ENCODE data around the gene NHEJ1.

NHEJ1 gene

DNA sequence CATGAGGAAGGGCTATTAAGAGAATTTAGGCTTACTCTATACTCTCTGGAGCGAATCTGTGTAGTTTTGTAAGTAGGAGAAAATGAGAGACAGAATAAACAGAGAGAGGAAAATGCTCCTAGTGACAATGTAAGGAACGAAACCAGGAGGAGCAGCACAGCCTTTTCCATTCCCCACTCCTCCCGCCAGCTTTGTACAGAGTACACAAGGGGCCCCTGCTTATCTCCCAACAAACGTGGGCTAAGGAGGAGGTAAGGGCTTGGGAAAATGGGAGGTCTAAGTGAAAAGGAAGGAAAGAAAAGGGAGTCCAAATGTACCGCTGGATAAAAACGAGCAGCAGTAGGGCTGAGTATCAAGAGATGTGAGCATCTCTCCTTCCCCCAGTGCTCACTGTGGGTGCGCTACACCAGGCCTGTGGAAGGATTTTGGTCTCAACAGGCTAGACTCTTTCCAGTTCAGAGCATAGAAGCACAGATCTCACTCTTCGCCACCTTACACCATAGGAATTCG, 87.8 kb downstream of the NHEJ1 start:
- DNase-seq (ENCODE audit: insufficient read length) (no peak), FAIRE-seq (no peak)
- TF ChIP-seq POLR2A (IDR thresholded peaks at IDR 0.05; ENCODE audit: low read depth, low read length), result no peak
- TF ChIP-seq POLR2AphosphoS5 (IDR thresholded peaks at IDR 0.05; ENCODE audit: low read depth, low read length), result no peak
- no peak for TF ChIP-seq TAF1 (IDR thresholded peaks at IDR 0.05; ENCODE audit: borderline replicate concordance, low read depth, low read length)

DNA sequence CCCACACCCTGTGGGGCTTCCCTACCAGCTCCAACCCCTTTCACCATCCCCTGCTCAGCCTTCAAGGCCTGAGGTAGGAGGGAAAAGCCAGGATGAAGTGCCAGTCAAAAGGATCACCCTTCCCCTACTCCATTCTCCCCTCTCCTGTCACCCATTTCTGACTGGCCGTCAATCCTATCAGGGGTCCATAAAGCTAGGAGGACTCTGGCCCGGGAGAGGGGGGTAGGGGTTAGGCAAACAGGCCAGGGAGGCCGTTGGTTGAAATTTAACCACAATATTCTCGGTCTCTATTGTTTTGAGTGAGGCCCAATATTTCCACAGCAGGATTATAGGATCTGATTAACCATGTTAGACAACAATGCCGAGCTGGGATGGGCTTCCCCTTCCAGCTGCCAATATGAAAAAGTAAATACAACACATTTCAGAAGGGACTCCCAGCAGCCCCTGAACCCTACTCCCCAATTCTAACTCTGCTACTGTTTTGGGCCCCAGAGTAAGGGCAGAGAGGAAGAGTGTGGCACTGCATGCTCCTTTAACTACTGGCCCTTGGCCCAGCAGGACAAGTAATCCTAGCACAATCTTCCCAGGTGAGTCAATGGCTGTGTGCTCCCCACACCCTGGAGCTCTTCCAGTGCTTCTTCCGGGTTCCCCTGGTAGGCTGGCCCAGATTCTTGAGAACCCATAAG, 89.3 kb downstream of the NHEJ1 start:
- no peak for DNase-seq (ENCODE audit: insufficient read length)
- no peak for FAIRE-seq
- no peak for TF ChIP-seq POLR2A (IDR thresholded peaks at IDR 0.05; ENCODE audit: low read depth, low read length)
- no peak for TF ChIP-seq POLR2AphosphoS5 (IDR thresholded peaks at IDR 0.05; ENCODE audit: low read depth, low read length)
- no peak for TF ChIP-seq TAF1 (IDR thresholded peaks at IDR 0.05; ENCODE audit: borderline replicate concordance, low read depth, low read length)

DNA sequence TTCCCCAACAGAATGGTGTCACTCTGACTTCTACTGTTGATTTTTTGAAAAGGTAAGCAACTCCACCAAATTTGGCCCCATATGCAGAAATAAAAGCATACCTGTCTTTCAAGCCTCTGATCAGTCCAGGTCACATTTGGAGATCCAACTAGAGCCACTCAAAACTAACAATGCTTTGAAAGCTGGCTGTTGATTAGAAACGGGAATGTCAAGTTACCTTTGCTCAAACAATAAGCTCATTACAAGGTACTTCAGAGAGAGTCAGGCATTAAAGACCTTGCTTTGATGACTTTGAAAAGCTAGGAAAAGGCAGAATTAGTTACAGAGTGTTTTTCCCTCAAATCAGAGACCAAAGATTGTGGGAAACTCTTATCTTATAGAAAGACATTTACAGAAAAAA, 95.1 kb downstream of the NHEJ1 start:
- DNase-seq (ENCODE audit: insufficient read length), result no peak
- TF ChIP-seq POLR2A (IDR thresholded peaks at IDR 0.05; ENCODE audit: low read depth, low read length) (no peak), POLR2AphosphoS5 (IDR thresholded peaks at IDR 0.05; ENCODE audit: low read depth, low read length) (no peak)
- FAIRE-seq, result no peak

DNA sequence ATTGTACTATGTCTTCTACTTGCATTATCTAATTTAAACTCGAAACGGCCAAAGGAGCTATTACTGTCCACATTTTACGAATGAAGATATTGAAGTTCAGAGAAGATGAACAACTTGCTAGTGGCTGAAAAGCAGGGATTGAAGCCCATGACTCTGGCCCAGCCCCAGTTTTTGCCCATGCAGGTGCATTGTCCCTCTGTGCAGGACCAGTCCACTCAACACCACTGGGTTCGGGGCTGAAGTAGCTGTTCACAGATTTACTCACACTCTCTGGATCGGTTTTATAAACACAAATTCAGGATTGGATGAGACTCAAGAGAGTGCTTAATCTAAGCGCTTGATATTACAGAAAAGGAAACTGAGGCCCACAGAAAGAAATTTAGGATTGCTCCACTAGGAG, 98.5 kb downstream of the NHEJ1 start:
- FAIRE-seq, result no peak
- no peak for DNase-seq (ENCODE audit: insufficient read length)
- TF ChIP-seq POLR2AphosphoS5 (IDR thresholded peaks at IDR 0.05; ENCODE audit: low read depth, low read length) (no peak), POLR2A (IDR thresholded peaks at IDR 0.05; ENCODE audit: low read depth, low read length) (no peak), TAF1 (IDR thresholded peaks at IDR 0.05; ENCODE audit: borderline replicate concordance, low read depth, low read length) (no peak)

DNA sequence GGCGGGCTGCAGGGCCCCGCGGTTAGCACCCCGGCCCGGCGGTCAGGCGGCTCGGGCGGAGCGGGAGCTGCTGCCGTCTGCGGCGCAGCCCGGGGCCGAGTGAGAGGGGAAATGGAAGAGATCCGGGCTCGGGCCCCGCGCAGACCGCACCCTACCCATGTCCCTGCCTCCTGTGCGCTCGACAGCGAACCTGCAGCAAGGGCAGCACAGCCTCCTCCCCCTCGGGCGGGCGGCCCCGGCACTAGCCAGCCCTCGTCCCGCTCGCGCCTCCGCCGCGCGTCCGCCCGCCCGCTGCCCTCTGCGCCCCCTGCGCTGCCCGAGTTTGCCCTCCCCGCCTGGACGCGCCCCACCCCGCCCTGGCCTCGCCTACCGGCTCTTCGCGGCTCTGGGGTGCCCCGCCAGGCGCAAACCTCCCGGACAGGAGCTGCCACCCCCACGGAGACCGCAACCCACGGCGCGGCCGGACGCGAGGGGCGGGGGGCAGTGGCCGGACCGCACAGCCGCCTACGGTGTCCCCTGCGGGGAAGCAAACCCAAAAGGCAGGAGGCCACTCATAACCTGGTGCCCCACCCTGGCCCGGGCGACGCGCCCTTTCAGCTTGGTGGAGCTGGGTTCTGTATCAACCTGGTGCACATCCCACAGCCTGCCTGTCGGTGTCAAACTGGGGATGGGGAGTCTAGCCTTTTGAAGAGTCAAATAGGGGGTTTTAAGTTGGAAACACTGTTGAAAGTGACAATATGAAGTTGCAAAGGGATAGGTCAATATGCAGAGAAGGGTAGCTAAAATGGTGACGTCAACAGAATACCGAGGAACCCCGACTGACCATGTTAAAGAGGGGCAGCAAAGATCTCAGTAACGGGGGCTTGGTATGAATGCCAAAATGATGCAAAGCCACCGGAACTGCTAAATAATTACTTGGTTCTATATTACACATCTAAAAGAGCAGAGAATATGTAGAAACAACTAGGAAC, 99.5 kb downstream of the NHEJ1 start, which contains the start of gene IHH:
IHH (minus strand) TSS at position 101 of the 971 bp plus-strand sequence. CDS start 454 bp downstream, outside the sequence.
- TF ChIP-seq POLR2AphosphoS5 (IDR thresholded peaks at IDR 0.05; ENCODE audit: low read depth, low read length), result no peak
- TF ChIP-seq TAF1 (IDR thresholded peaks at IDR 0.05; ENCODE audit: borderline replicate concordance, low read depth, low read length), result no peak
- no peak for TF ChIP-seq POLR2A (IDR thresholded peaks at IDR 0.05; ENCODE audit: low read depth, low read length)
- no peak for FAIRE-seq
- no peak for DNase-seq (ENCODE audit: insufficient read length)

DNA sequence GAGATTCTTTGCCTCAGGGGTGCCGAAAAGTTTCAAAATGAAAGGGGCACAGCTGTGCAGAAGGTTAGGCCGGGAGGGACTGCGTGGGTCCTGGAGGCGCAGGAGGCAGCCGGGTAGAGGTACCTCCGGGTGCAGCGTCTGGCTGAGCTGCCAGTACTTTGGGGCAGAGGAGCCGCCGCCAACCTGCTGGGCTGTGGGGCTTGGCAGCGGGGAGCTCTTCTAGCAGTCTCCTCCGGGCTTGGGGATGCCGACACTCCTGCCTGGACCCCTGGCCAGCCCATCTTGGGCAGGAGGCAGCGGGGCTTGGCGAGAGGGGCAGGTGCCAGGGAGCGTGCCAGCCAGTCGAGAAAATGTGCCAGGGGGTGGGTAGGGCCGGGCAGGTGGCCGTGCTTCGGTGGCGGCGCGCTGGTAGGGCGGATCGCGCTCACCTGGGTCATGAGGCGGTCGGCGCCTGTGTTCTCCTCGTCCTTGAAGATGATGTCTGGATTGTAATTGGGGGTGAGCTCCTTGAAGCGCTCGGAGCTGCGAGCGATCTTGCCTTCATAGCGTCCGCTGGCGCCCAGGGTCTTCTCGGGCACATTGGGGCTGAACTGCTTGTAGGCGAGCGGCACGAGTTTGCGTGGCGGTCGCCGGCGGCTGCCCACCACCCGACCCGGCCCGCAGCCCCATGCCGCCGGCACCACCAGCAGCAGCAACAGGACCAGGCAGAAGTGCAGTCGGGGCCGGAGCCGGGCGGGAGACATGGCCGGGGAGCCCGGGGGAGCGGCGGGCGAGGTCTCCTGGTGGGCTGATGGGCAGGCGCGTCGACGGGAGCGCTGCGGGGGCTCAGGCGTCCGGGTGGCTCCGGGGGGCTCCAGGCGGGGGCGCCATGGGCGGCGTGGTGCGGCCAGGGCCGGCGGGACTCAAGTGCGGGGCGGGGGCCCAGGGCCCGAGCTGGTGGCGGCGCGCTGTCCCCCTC, 100.6 kb downstream of the NHEJ1 start:
- FAIRE-seq, result no peak
- DNase-seq (ENCODE audit: insufficient read length), result no peak
- TF ChIP-seq TAF1 (IDR thresholded peaks at IDR 0.05; ENCODE audit: borderline replicate concordance, low read depth, low read length) (no peak), POLR2A (IDR thresholded peaks at IDR 0.05; ENCODE audit: low read depth, low read length) (no peak), POLR2AphosphoS5 (IDR thresholded peaks at IDR 0.05; ENCODE audit: low read depth, low read length) (no peak)

DNA sequence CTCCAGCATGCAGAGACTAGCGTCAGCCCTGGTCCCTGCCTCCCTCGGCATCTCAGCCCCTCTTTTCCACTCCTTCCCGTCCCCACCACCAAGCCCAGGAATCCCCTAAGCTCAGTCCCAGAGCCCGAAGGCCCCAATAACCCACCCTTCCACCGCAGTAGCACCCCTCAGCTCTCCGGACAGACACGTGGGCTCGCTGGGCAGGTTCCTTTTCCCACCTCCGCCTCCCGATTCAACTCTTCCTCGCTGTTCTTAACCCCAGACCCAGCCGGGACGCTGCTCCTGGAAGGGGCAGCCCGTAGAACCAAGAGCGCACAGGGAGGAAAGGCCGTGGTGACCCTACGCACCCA, 101.3 kb downstream of the NHEJ1 start:
- DNase-seq (ENCODE audit: insufficient read length) (no peak), FAIRE-seq (no peak)
- no peak for TF ChIP-seq TAF1 (IDR thresholded peaks at IDR 0.05; ENCODE audit: borderline replicate concordance, low read depth, low read length)
- no peak for TF ChIP-seq POLR2AphosphoS5 (IDR thresholded peaks at IDR 0.05; ENCODE audit: low read depth, low read length)
- TF ChIP-seq POLR2A (IDR thresholded peaks at IDR 0.05; ENCODE audit: low read depth, low read length), result no peak

DNA sequence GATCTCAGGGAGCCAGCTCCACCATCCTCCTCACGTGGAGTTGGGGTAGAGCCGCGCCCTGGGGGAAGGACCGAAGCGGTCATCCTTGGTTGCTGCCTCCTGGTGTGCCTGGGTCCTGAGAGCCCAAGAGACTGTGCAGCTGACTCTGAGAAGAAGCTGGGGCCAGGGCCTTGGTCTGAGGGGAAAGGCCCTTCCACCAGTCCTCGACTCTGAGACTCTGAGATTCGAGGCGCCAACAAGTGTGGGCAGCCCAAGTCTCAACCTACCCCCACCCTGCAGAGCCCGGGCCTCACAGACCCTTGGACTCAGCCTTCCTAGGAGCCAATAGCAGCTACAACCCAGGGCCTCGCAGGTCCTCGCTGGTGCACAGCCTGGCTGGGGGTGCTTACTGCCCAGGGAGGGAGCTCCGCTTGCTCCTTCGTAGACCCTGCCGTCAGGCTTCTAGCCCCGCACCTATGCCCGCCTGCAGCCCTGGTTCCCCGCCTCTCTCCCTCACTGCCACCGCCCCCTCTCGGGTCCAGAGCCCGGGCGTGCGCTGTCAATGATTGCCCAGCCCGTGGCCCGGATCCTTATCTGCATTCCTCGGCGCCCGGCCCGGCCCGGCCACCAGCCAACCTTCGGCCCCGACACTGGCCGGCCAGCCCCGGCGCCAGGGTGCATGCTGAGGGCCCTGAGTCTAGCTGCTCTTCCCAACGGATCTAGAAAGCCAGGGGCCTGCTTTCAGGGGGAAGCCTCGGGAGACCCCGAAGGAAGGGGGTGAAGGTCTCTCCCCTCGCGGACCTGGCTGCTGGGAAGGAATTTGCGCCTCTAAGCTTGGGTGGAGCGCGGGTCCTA, 101.9 kb downstream of the NHEJ1 start:
- FAIRE-seq (no peak), DNase-seq (ENCODE audit: insufficient read length) (no peak)

DNA sequence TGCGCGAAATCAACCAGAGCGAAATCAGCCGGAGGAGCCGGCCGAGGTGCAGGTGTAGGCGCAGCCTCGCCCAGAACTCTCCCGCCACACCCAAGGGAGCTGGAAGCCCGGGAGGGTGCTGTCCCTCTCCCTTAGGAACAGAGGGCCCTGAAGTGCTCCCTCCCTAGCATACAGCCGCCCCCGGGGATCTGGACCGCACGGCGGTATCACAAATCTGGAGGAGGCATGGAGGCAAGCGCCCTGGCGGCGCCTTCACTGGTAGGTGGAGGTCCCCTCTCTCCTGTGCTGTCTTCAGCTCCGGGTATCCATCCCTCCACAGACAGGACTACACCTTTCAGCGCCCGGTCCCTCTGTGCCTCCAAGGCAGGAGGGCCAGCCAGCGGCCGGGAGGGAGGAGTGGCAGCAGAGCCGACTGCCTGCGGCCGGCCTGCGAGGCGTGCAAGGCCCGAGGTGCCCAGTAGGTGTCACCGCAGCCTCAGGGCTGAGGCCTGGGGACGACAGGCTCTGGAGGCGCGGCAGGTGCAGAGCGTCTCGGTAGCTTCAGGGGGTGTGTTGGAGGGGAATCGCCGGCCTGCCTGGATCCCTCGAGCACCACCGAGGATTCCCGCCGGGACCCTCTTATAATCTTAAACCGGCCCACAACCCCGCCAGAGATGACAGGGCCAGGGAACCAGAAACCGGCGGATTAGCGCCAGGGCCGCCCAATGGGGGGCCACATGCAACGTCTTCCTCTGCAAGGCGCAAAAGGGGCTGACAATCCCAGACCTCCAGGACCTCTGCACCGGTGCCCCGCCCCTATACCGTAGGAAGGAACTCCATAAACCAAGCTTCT, 102.7 kb downstream of the NHEJ1 start:
- TF ChIP-seq POLR2AphosphoS5 (IDR thresholded peaks at IDR 0.05; ENCODE audit: low read depth, low read length), result no peak
- no peak for TF ChIP-seq TAF1 (IDR thresholded peaks at IDR 0.05; ENCODE audit: borderline replicate concordance, low read depth, low read length)
- no peak for TF ChIP-seq POLR2A (IDR thresholded peaks at IDR 0.05; ENCODE audit: low read depth, low read length)
- DNase-seq (ENCODE audit: insufficient read length) (peak; percentile 92), FAIRE-seq (peak; percentile 94)

More for the DNA sequence above, 101.9 kb downstream of the NHEJ1 start:
- no peak for TF ChIP-seq POLR2AphosphoS5 (IDR thresholded peaks at IDR 0.05; ENCODE audit: low read depth, low read length)
- TF ChIP-seq TAF1 (IDR thresholded peaks at IDR 0.05; ENCODE audit: borderline replicate concordance, low read depth, low read length), result no peak
- TF ChIP-seq POLR2A (IDR thresholded peaks at IDR 0.05; ENCODE audit: low read depth, low read length), result no peak
